ENCODE data around the gene LRRC1. TPM values are rescaled to one million over a fixed set of nuclear protein-coding genes. Genes with fewer than 3 reads are reported as not detected.

The LRRC1 gene
- total and polyA plus RNA-seq, 2 of the 13 experiments (the other 11 are each of a cell fraction or from before 2014, with no cell fraction given) = 15.6 to 27.7 TPM

GRCh38 chr6:53795702-53796450 lies 1.1 kb downstream of the LRRC1 start:
- peak; percentile 35 for ATAC-seq
- TF ChIP-seq ZNF263 (CRISPR knock-in tag; IDR thresholded peaks at IDR 0.05) = 0 out of 2 replicates have a peak, but pooled peaks have one; percentile 21
- TF ChIP-seq ZNF792 (CRISPR knock-in tag; IDR thresholded peaks at IDR 0.05) = 0 out of 2 replicates have a peak, but pooled peaks have one; percentile 21
- TF ChIP-seq CBX2 (IDR thresholded peaks at IDR 0.05; ENCODE audit: low read depth, low read length) = no peak
- TF ChIP-seq CBX2 (CRISPR knock-in tag; IDR thresholded peaks at IDR 0.05; ENCODE audit: low read depth) = no peak; the same call in 1 of the 2 replicates
- TF ChIP-seq ZNF747 (CRISPR knock-in tag; IDR thresholded peaks at IDR 0.05; ENCODE audit: borderline replicate concordance) = peak; percentile 47; the same call in 1 of the 2 replicates
- peak; percentile 66; the same call in 1 of the 2 replicates for TF ChIP-seq BATF2 (CRISPR knock-in tag; IDR thresholded peaks at IDR 0.05)
- 0 out of 2 replicates have a peak, but pooled peaks have one; percentile 1 for TF ChIP-seq TOPORS (CRISPR knock-in tag; IDR thresholded peaks at IDR 0.05)
- TF ChIP-seq ZBTB10 (CRISPR knock-in tag; IDR thresholded peaks at IDR 0.05; ENCODE audit: borderline replicate concordance) = 0 out of 2 replicates have a peak, but pooled peaks have one; percentile 76
- TF ChIP-seq PATZ1 (CRISPR knock-in tag; IDR thresholded peaks at IDR 0.05) = 0 out of 2 replicates have a peak, but pooled peaks have one; percentile 4
- peak; percentile 60; the same call in 1 of the 2 replicates for TF ChIP-seq AHDC1 (CRISPR knock-in tag; IDR thresholded peaks at IDR 0.05; ENCODE audit: borderline replicate concordance)
- TF ChIP-seq ARNTL (CRISPR knock-in tag; IDR thresholded peaks at IDR 0.05) = peak; percentile 40; the same call in 1 of the 2 replicates

More at GRCh38 chr6:53795702-53796450, 1.1 kb downstream of the LRRC1 start:
- POLR2A ChIA-PET = interaction anchor here (1.0 to 4.4 kb wide), 10 partner anchors 10 to 180 kb away, joined by 3 to 44 read pairs (median 10); no protein-coding TSS in a partner anchor
- H3K9me3 ChIP-seq (ENCODE audit: low read length) = no peaks in the 10 kb centered on the region
- H3K4me2 ChIP-seq (ENCODE audit: low read depth, low read length) = peak overlapping the region; percentile 91
- DNase-seq (ENCODE audit: low spot score) = peak; percentile 29
- intact Hi-C loops (cut with micrococcal nuclease; ENCODE audit: unreplicated experiment) = loop anchor here (2.0 to 10.0 kb wide), 4 partner anchors 15 to 251 kb away; partner anchors contain the start of gene GCLC
- peak overlapping the region; percentile 81 for H3K27ac ChIP-seq (ENCODE audit: extremely low read length, insufficient read depth, low read length)
- H4K20me1 ChIP-seq (ENCODE audit: insufficient read depth, low read length) = no peaks in the 10 kb centered on the region
- peaks cover 60% of the 10 kb centered on the region for H3K4me1 ChIP-seq (ENCODE audit: insufficient read depth, low read length)
- CTCF ChIA-PET (ENCODE audit: low intra/inter-chr PET ratio, low total read pairs) = no interaction called here
- H2AFZ ChIP-seq (ENCODE audit: low read length) = peak overlapping the region; percentile 72
- no TSS peak for BruUV-seq (replicated peaks)
- H3K4me3 ChIP-seq (replicated peaks in 1 of 3; ENCODE audit: insufficient read depth in 1 of 3, low read depth in 2 of 3, low read length in 3 of 3) = peak overlapping the region; percentile 92 to 98 (median 96)
- under 1% methylated on average over 28 of the region's 47 CpGs for WGBS (ENCODE audit: low lambda C conversion rate)
- peak overlapping the region; percentile 83 for H3K9ac ChIP-seq (ENCODE audit: insufficient read depth, low read depth, low read length)
- no peaks in the 10 kb centered on the region; a peak in 1 of 5 replicates for H3K27me3 ChIP-seq (ENCODE audit: control insufficient read depth in 1 of 2, insufficient read depth in 2 of 2, low read length in 2 of 2)
- FAIRE-seq = no peak
- no peaks in the 10 kb centered on the region for H3K36me3 ChIP-seq (replicated peaks in 1 of 2; ENCODE audit: control insufficient read depth in 1 of 2, insufficient read depth in 2 of 2, low read length in 2 of 2)
- in situ Hi-C loops (cut with HindIII; ENCODE audit: extremely low pct_ligation_motif_present, low pct_unique_long_range_greater_than_20kb) = no loop called here
- H3K79me2 ChIP-seq (ENCODE audit: insufficient read depth, low read length) = peaks cover 51% of the 10 kb centered on the region

Data from HepG2 (cell line).